Measurements from ENCODE around the gene PGGHG.

DNA sequence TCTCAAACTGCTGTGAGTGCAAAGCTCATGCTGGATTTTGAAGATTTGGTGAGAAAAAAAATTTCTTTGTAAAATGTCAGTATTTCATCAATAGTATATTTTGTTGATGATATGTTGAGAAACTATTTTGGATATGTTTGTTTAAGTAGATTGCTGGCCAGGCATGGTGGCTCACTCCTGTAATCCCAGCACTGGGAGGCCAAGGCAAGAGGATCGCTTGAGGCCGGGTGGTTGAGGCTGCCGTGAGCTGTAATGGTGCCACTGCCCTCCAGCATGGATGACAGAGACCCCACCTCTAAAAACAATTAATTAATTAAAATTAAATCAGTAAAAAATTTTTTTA lies 38.6 kb downstream of the PGGHG start:
- TF ChIP-seq CTCF (optimal IDR thresholded peaks at IDR 0.05 in 1 of 3, IDR thresholded peaks at IDR 0.05 in 1 of 3, conservative IDR thresholded peaks at IDR 0.05 in 1 of 3; ENCODE audit: extremely low read depth in 1 of 3, insufficient read depth in 2 of 3, low read length in 3 of 3): no peak
- TF ChIP-seq EZH2 (IDR thresholded peaks at IDR 0.05; ENCODE audit: low read length): no peak

All from keratinocyte (primary cell).